ENCODE data around the gene CCR2.

- TF ChIP-seq EP300 (IDR thresholded peaks at IDR 0.05; ENCODE audit: borderline replicate concordance) (no peak), TAF1 (IDR thresholded peaks at IDR 0.05; ENCODE audit: low read depth) (no peak), TCF12 (IDR thresholded peaks at IDR 0.05; ENCODE audit: low read depth) (no peak), RAD21 (IDR thresholded peaks at IDR 0.05; ENCODE audit: low read depth) (peak; percentile 12; the same call in 1 of the 2 replicates)
- TF ChIP-seq, protein P1, sequence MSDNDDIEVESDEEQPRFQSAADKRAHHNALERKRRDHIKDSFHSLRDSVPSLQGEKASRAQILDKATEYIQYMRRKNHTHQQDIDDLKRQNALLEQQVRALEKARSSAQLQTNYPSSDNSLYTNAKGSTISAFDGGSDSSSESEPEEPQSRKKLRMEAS (IDR thresholded peaks at IDR 0.05) = no peak
These were observed 39.9 kb downstream of the CCR2 start for GRCh38 chr3:46393554-46394434.

Measured in Ishikawa (cell line).